ENCODE measurements around the gene PUS1.

DNA sequence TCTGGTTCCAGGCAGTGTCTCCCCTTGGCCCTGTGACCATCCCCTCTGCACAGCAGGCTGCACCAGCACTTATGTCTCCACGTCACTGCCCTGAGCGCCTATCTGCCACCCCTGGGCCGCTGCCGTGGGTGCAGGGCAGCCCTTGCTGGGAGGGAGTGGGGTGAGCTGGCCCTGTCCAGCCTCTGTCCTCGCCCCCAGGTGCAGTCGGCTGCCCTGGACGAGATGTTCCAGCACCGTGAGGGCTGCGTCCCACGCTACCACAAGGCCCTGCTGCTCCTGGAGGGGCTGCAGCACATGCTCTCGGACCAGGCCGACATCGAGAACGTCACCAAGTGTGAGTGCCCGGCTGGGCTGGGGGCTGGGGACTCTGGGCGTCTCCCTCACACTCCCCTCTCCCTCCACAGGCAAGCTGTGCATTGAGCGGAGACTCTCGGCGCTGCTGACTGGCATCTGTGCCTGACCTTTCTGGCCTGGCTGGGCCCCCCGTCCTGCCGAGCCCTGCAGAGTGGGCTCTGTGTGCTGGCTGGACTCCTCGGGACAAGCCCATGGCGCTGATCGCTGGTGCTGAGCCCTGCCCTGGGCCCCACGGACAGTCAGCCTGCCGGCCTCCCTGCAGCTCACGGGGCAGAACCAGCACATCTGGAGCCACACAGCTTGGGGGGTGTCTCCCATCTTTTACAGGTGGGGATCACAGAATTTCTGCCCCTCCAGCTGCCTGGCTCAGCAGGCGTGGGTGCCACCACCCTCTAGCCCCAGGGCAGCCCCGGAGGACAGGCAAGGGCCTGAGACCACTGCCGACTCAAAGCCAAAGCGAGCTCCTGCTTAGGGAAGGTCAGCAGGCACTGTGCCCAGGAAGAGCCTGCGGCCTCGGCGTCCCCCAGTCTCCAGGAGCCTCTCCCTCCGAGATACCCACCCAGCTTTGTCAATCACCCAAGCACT, 7.9 kb upstream of the PUS1 start:
- TF ChIP-seq, protein P1, sequence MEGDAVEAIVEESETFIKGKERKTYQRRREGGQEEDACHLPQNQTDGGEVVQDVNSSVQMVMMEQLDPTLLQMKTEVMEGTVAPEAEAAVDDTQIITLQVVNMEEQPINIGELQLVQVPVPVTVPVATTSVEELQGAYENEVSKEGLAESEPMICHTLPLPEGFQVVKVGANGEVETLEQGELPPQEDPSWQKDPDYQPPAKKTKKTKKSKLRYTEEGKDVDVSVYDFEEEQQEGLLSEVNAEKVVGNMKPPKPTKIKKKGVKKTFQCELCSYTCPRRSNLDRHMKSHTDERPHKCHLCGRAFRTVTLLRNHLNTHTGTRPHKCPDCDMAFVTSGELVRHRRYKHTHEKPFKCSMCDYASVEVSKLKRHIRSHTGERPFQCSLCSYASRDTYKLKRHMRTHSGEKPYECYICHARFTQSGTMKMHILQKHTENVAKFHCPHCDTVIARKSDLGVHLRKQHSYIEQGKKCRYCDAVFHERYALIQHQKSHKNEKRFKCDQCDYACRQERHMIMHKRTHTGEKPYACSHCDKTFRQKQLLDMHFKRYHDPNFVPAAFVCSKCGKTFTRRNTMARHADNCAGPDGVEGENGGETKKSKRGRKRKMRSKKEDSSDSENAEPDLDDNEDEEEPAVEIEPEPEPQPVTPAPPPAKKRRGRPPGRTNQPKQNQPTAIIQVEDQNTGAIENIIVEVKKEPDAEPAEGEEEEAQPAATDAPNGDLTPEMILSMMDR (conservative IDR thresholded peaks at IDR 0.05; ENCODE audit: low read length), result no peak
- no peak for TF ChIP-seq EZH2phosphoT487 (IDR thresholded peaks at IDR 0.05; ENCODE audit: borderline replicate concordance)

All from Loucy (cell line).